Activated CD4-positive, alpha-beta T cell treated with anti-CD3 and anti-CD28 coated beads, Interleukin-2, amount 50 U/mL, for 16 hours (primary cell): ENCODE data around the gene RCOR1.
A peak's percentile ranks its signal among the peaks of the same experiment; 100 is the strongest.

ENCODE experiments used
- DNase-seq: peaks from one replicate; pipeline ENCODE4 v3.0.0-alpha.2; 2020

The RCOR1 gene

GRCh38 chr14:102684298-102684663, 91.8 kb downstream of the RCOR1 start:
- no peak for DNase-seq

GRCh38 chr14:102686196-102686801, 93.8 kb downstream of the RCOR1 start:
- DNase-seq: no peak

- no peak for DNase-seq
These were observed 95.8 kb downstream of the RCOR1 start for GRCh38 chr14:102688290-102688689.

- no peak for DNase-seq
These were observed 98.2 kb downstream of the RCOR1 start for GRCh38 chr14:102690509-102691286.

- no peak for DNase-seq
These were observed 99.3 kb downstream of the RCOR1 start for GRCh38 chr14:102691763-102692162.

GRCh38 chr14:102692334-102692733, 99.9 kb downstream of the RCOR1 start:
- no peak for DNase-seq

GRCh38 chr14:102693006-102693755, 100.7 kb downstream of the RCOR1 start:
- no peak for DNase-seq

GRCh38 chr14:102694530-102695166, 102.2 kb downstream of the RCOR1 start:
- peak; percentile 66 for DNase-seq

GRCh38 chr14:102695167-102695555, 102.7 kb downstream of the RCOR1 start:
- DNase-seq: no peak

GRCh38 chr14:102696332-102696731, 103.9 kb downstream of the RCOR1 start:
- DNase-seq: no peak

GRCh38 chr14:102696856-102697495, 104.5 kb downstream of the RCOR1 start:
- DNase-seq: no peak

- no peak for DNase-seq
These were observed 105.1 kb downstream of the RCOR1 start for GRCh38 chr14:102697501-102697900.

- DNase-seq: no peak
These were observed 107.1 kb downstream of the RCOR1 start for GRCh38 chr14:102699416-102700110.

- no peak for DNase-seq
These were observed 116.0 kb downstream of the RCOR1 start for GRCh38 chr14:102708494-102708893.

- no peak for DNase-seq
These were observed 118.8 kb downstream of the RCOR1 start for GRCh38 chr14:102711207-102711606.

- no peak for DNase-seq
These were observed 119.5 kb downstream of the RCOR1 start for GRCh38 chr14:102711946-102712345.

- no peak for DNase-seq
These were observed 124.8 kb downstream of the RCOR1 start for GRCh38 chr14:102717276-102717675.

GRCh38 chr14:102722646-102723045, 130.2 kb downstream of the RCOR1 start:
- no peak for DNase-seq

GRCh38 chr14:102723650-102724049, 131.2 kb downstream of the RCOR1 start:
- DNase-seq: no peak

GRCh38 chr14:102726191-102726949, 133.9 kb downstream of the RCOR1 start:
- no peak for DNase-seq

GRCh38 chr14:102727336-102728095, 135.1 kb downstream of the RCOR1 start:
- no peak for DNase-seq
